ENCODE measurements around the gene PEX19. TPM values are rescaled to one million over a fixed set of nuclear protein-coding genes. Genes with fewer than 3 reads are reported as not detected.
A peak's percentile ranks its signal among the peaks of the same experiment; 100 is the strongest.

The PEX19 gene
- total and polyA plus RNA-seq, 10 of the 15 experiments (the other 5 are each of a cell fraction or from before 2014, with no cell fraction given): 27.1 to 58.1 (median 39.6) TPM

- Histone ChIP-seq H3K4me2 (ENCODE audit: control insufficient read depth, insufficient read depth) (no peak overlapping the region), H3K9ac (ENCODE audit: control insufficient read depth, insufficient read depth, low read length) (no peak overlapping the region), H3K36me3 (ENCODE audit: control insufficient read depth in 2 of 2, insufficient read depth in 2 of 2, low read length in 1 of 2) (peaks cover 10 to 55% of the 10 kb centered on the region in 2 experiments), H3K9me3 (replicated peaks; ENCODE audit: control insufficient read depth, insufficient read depth, low read length) (no peaks in the 10 kb centered on the region), H2AFZ (ENCODE audit: control insufficient read depth, low read depth, low read length) (no peak overlapping the region), H3K4me3 (no peak overlapping the region), H3K4me1 (ENCODE audit: control insufficient read depth, insufficient read depth, low read length) (no peaks in the 10 kb centered on the region), H3K27ac (ENCODE audit: control insufficient read depth, insufficient read depth) (no peak overlapping the region), H3K79me2 (ENCODE audit: control insufficient read depth, insufficient read depth, low read length) (no peaks in the 10 kb centered on the region; the same call in 1 of the 2 replicates), H4K20me1 (ENCODE audit: control insufficient read depth, insufficient read depth) (no peaks in the 10 kb centered on the region), H3K27me3 (replicated peaks in 1 of 2; ENCODE audit: control insufficient read depth in 2 of 2, insufficient read depth in 2 of 2, low read length in 1 of 2) (no peaks in the 10 kb centered on the region)
- 96% methylated on average over 5 of the region's 5 CpGs for WGBS (ENCODE audit: insufficient coverage, insufficient replicate concordance, low lambda C conversion rate, missing lambda C conversion rate)
- ChIA-PET CTCF (no interaction called here), RAD21 (ENCODE audit: unreplicated experiment) (no interaction called here), SMC1A (ENCODE audit: uncharacterized antibody, unreplicated experiment) (interaction anchor here (0.6 kb wide), 1 partner anchor 176 kb away, joined by 3 read pairs; no protein-coding TSS in a partner anchor), POLR2A (no interaction called here)
- in situ Hi-C loops (cut with MboI): loop anchor here (25.0 kb wide), 1 partner anchor 1289 kb away; no protein-coding TSS in a partner anchor
- DNase-seq (ENCODE audit: low read depth, low spot score) (no peak), FAIRE-seq (peak; percentile 65), ATAC-seq (no peak)
- intact Hi-C loops (cut with micrococcal nuclease; ENCODE audit: unreplicated experiment): no loop called here
- BruUV-seq (replicated peaks): no TSS peak
- TF ChIP-seq EGR1 (IDR thresholded peaks at IDR 0.05; ENCODE audit: borderline replicate concordance in 1 of 2, low read depth in 2 of 2, low read length in 2 of 2) (no peak), YY1 (IDR thresholded peaks at IDR 0.05; ENCODE audit: low read depth, low read length) (no peak), ZZZ3 (IDR thresholded peaks at IDR 0.05; ENCODE audit: control insufficient read depth, insufficient read length, low read depth) (no peak), E2F4 (IDR thresholded peaks at IDR 0.05; ENCODE audit: low read depth, low read length) (no peak), USF2 (IDR thresholded peaks at IDR 0.05; ENCODE audit: borderline replicate concordance, low read depth, low read length) (no peak), HDAC6 (IDR thresholded peaks at IDR 0.05; ENCODE audit: unreplicated experiment) (no peak), SPI1 (IDR thresholded peaks at IDR 0.05; ENCODE audit: borderline replicate concordance, insufficient read depth, low read depth, low read length) (no peak), GATAD2B (conservative IDR thresholded peaks at IDR 0.05; ENCODE audit: low read depth) (no peak), CHD1 (IDR thresholded peaks at IDR 0.05; ENCODE audit: low read depth, low read length) (no peak), CEBPZ (IDR thresholded peaks at IDR 0.05; ENCODE audit: low read depth, low read length) (no peak), PBX3 (IDR thresholded peaks at IDR 0.05; ENCODE audit: insufficient replicate concordance, low read depth, low read length) (no peak), BCLAF1 (IDR thresholded peaks at IDR 0.05) (no peak)
These were observed 41.5 kb upstream of the PEX19 start for GRCh38 chr1:160326418-160326817.
